Endothelial cell of umbilical vein (primary cell): Measurements from ENCODE around the gene OPCML. TPM values are rescaled to one million over a fixed set of nuclear protein-coding genes. Genes with fewer than 3 reads are reported as not detected.

ENCODE experiments used
- BruUV-seq: library from RNA; stranded (reverse); fragments of 400-500 nt; replicated peaks from 2 replicates; lab custom pipeline; 2021; lab: Mats Ljungman, UMichigan
- CTCF ChIA-PET: fragments of 300-600, 350-600 bp; sonication (Branson Sonifier 250); formaldehyde crosslinking; loops from one replicate; lab custom pipeline; 2021; ENCODE audit warnings: antibody characterized with exemption, inconsistent platforms; lab: Charles Lee
- POLR2A ChIA-PET: fragments of 300-600, 350-600 bp; sonication (Branson Sonifier 250); formaldehyde crosslinking; loops from one replicate; lab custom pipeline; 2021; ENCODE audit warnings: antibody characterized with exemption, inconsistent platforms; lab: Charles Lee
- DNase-seq: peaks from one replicate; pipeline ENCODE4 v3.0.0-alpha.2; 2011; ENCODE audit warnings: low read depth, low spot score
- FAIRE-seq: peaks from 2 replicates; lab custom pipeline; 2011; peaks lifted over from hg19 to GRCh38; lab: Jason Lieb, UNC
- H2AFZ ChIP-seq: 2 replicates; pipeline ENCODE4 v1.6.0; 2012; ENCODE audit warnings: low read depth, low read length, control low read depth, inconsistent platforms
- H3K27ac ChIP-seq: 2 replicates; pipeline ENCODE4 v1.5.1; 2011; ENCODE audit warnings: low read depth, mild to moderate bottlenecking, control low read depth, low read length, moderate library complexity; ENCODE audit not compliant: insufficient read depth
- H3K27me3 ChIP-seq, 2 experiments: 2 replicates each; pipeline versions ENCODE4 v1.6.0 to v1.6.1; 2011; ENCODE audit warnings: low read length in 2 of 2, mixed read lengths in 1 of 2; ENCODE audit not compliant: control insufficient read depth in 2 of 2, insufficient read depth in 2 of 2
- H3K36me3 ChIP-seq, 2 experiments: 2 replicates in 1 of 2; 3 replicates in 1 of 2; pipeline ENCODE4 v1.5.1; 2011; ENCODE audit warnings: low read length in 2 of 2, mild to moderate bottlenecking in 1 of 2, moderate library complexity in 1 of 2; ENCODE audit not compliant: control insufficient read depth in 2 of 2, insufficient read depth in 2 of 2; ENCODE audit errors: extremely low read depth in 1 of 2
- H3K4me1 ChIP-seq: 3 replicates; pipeline ENCODE4 v1.5.1; 2011; ENCODE audit warnings: mild to moderate bottlenecking, low read length; ENCODE audit not compliant: control insufficient read depth, insufficient read depth; ENCODE audit errors: extremely low read depth
- H3K4me2 ChIP-seq: 2 replicates; pipeline ENCODE4 v1.6.1; 2011; ENCODE audit warnings: low read length, control low read depth, mixed read lengths; ENCODE audit not compliant: insufficient read depth
- H3K4me3 ChIP-seq, 3 experiments: fragments of 200-600 bp in 1 of 3; sonication (generic), shearing (Covaris generic) in 1 of 3; replicated peaks in 1 of 3; 2 replicates each; pipeline ENCODE4 v1.5.1; 2011 to 2016; ENCODE audit warnings: control low read depth in 3 of 3, low read length in 3 of 3, mild to moderate bottlenecking in 2 of 3, inconsistent platforms in 1 of 3, low read depth in 1 of 3, moderate library complexity in 1 of 3; ENCODE audit not compliant: insufficient read depth in 1 of 3
- H3K79me2 ChIP-seq: 2 replicates; pipeline ENCODE4 v1.6.0; 2012; ENCODE audit warnings: low read length, inconsistent platforms; ENCODE audit not compliant: control insufficient read depth, insufficient read depth
- H3K9ac ChIP-seq: replicated peaks from 2 replicates; pipeline ENCODE3; 2011; ENCODE audit warnings: low read length, control low read depth; ENCODE audit not compliant: insufficient read depth; ENCODE audit errors: extremely low read depth
- H3K9me1 ChIP-seq: replicated peaks from 3 replicates; pipeline ENCODE4 v1.6.0; 2011; ENCODE audit warnings: mild to moderate bottlenecking, low read length; ENCODE audit not compliant: control insufficient read depth, insufficient read depth; ENCODE audit errors: extremely low read depth
- H3K9me3 ChIP-seq: replicated peaks from 2 replicates; pipeline ENCODE4 v1.5.1; 2012; ENCODE audit warnings: low read length, inconsistent platforms; ENCODE audit not compliant: control insufficient read depth, insufficient read depth
- H4K20me1 ChIP-seq: replicated peaks from 2 replicates; pipeline ENCODE3; 2011; ENCODE audit warnings: mild to moderate bottlenecking, low read length; ENCODE audit not compliant: control insufficient read depth, insufficient read depth; ENCODE audit errors: extremely low read depth
- EZH2 ChIP-seq: IDR thresholded peaks from 2 replicates; pipeline ENCODE4 v1.6.1; 2012; ENCODE audit warnings: borderline replicate concordance, low read depth, mild to moderate bottlenecking, moderate library complexity, low read length, inconsistent platforms; ENCODE audit not compliant: severe bottlenecking
- FOS ChIP-seq: IDR thresholded peaks from 2 replicates; pipeline ENCODE4 v1.6.1; 2011; ENCODE audit warnings: mild to moderate bottlenecking, low read length, moderate library complexity, borderline replicate concordance; ENCODE audit not compliant: insufficient read depth
- GATA2 ChIP-seq: IDR thresholded peaks from 2 replicates; pipeline ENCODE4 v1.7.0; 2011; ENCODE audit warnings: low read depth, mild to moderate bottlenecking, moderate library complexity, mixed read lengths, low read length; ENCODE audit not compliant: insufficient read length, insufficient read depth
- JUN ChIP-seq: IDR thresholded peaks from 2 replicates; pipeline ENCODE4 v1.6.1; 2011; ENCODE audit warnings: borderline replicate concordance, low read depth; ENCODE audit not compliant: insufficient read length, insufficient read depth
- MYC ChIP-seq: IDR thresholded peaks from one replicate; pipeline ENCODE4 v1.6.1; 2011; ENCODE audit warnings: mild to moderate bottlenecking, low read depth, low read length
- POLR2A ChIP-seq: IDR thresholded peaks from 2 replicates; pipeline ENCODE4 v1.6.1; 2012; ENCODE audit warnings: low read depth, mild to moderate bottlenecking, control low read depth, low read length
- POLR2AphosphoS5 ChIP-seq: IDR thresholded peaks from 2 replicates; pipeline ENCODE4 v1.6.1; 2012; ENCODE audit warnings: low read depth, mild to moderate bottlenecking, control low read depth, low read length, moderate library complexity; ENCODE audit not compliant: insufficient read depth
- dilution Hi-C: fragments of 300-500 bp; cut with MboI; formaldehyde crosslinking; loops from one replicate; pipeline ENCODE4 v1.15.0; 2019; ENCODE audit warnings: low sequenced_read_pairs; ENCODE audit not compliant: extremely low pct_ligation_motif_present
- intact Hi-C: fragments of 100-400 bp; cut with micrococcal nuclease; formaldehyde crosslinking; loops from one replicate; pipeline ENCODE4 v1.10.0; 2022
- polyA plus RNA-seq, 4 experiments: library from polyadenylated mRNA; depleted of rRNA in 3 of 4; stranded (reverse) in 3 of 4; unstranded in 1 of 4; fragments of >200 nt; gene quantifications; 2 replicates each; pipeline versions ENCODE4 v1.2.1 to v1.2.3, GENCODE V29; 2011 to 2012; ENCODE audit warnings: missing spikeins in 1 of 4
- total RNA-seq: library from RNA; stranded (reverse); gene quantifications from 2 replicates; pipeline ENCODE4 v1.2.3, GENCODE V29; 2021
- TF ChIP-seq, protein P1 (sequence below), 2 donors: IDR thresholded peaks; 1 replicate in 1 of 2; 2 replicates in 1 of 2; pipeline ENCODE4 v1.5.1; 2011; ENCODE audit warnings: low read length in 2 of 2, mild to moderate bottlenecking in 2 of 2, moderate library complexity in 2 of 2, control low read depth in 1 of 2, inconsistent platforms in 1 of 2, low read depth in 1 of 2; ENCODE audit not compliant: insufficient read depth in 1 of 2; ENCODE audit errors: extremely low read depth in 1 of 2
- TF ChIP-seq, protein P2 (sequence below): IDR thresholded peaks from 2 replicates; pipeline ENCODE4 v1.6.1; 2011; ENCODE audit not compliant: insufficient read depth, insufficient read length

The OPCML gene
- total and polyA plus RNA-seq, 2 donors (not counting 3 experiments of a cell fraction or from before 2014, with no cell fraction given): not detected

DNA sequence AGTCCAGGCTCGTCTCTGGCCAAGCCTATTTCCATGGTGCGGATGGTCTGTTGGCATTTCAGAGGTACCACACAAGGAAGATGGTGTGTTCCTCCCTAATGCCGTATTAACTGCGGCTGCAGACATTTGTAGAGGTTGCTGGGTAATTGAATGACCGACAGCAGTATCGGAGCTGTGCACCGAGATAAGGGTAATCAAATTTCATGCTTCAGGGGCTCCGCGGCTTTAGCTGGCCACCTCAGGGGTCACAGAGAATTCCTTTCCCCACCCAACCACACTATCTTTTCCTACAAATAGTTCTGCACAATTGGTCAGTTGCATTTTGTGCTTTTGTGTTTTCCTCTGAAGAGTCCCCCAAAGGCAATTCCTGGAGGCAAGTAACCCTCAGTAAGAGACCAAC lies 297.4 kb downstream of the OPCML start:
- no peaks in the 10 kb centered on the region for H4K20me1 ChIP-seq
- dilution Hi-C loops: no loop called here
- POLR2A ChIA-PET: no interaction called here

More for the DNA sequence above, 297.4 kb downstream of the OPCML start:
- FAIRE-seq (no peak), DNase-seq (no peak)
- H3K9me3 ChIP-seq: peaks cover 2% of the 10 kb centered on the region
- H3K27ac ChIP-seq: no peak overlapping the region
- no peaks in the 10 kb centered on the region for H3K27me3 ChIP-seq
- TF ChIP-seq, protein P1, sequence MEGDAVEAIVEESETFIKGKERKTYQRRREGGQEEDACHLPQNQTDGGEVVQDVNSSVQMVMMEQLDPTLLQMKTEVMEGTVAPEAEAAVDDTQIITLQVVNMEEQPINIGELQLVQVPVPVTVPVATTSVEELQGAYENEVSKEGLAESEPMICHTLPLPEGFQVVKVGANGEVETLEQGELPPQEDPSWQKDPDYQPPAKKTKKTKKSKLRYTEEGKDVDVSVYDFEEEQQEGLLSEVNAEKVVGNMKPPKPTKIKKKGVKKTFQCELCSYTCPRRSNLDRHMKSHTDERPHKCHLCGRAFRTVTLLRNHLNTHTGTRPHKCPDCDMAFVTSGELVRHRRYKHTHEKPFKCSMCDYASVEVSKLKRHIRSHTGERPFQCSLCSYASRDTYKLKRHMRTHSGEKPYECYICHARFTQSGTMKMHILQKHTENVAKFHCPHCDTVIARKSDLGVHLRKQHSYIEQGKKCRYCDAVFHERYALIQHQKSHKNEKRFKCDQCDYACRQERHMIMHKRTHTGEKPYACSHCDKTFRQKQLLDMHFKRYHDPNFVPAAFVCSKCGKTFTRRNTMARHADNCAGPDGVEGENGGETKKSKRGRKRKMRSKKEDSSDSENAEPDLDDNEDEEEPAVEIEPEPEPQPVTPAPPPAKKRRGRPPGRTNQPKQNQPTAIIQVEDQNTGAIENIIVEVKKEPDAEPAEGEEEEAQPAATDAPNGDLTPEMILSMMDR (IDR thresholded peaks at IDR 0.05; ENCODE audit: extremely low read depth in 1 of 2, insufficient read depth in 1 of 2, low read depth in 1 of 2, low read length in 2 of 2): no peak
- TF ChIP-seq, protein P2, sequence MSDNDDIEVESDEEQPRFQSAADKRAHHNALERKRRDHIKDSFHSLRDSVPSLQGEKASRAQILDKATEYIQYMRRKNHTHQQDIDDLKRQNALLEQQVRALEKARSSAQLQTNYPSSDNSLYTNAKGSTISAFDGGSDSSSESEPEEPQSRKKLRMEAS: no peak
- TF ChIP-seq POLR2AphosphoS5: no peak
- no peak for TF ChIP-seq EZH2
- TF ChIP-seq FOS: no peak
- no peak for TF ChIP-seq MYC
- no peak for TF ChIP-seq POLR2A
- no peak for TF ChIP-seq GATA2
- no peak for TF ChIP-seq JUN
- H3K79me2 ChIP-seq: no peaks in the 10 kb centered on the region
- no peak overlapping the region for H3K9ac ChIP-seq
- no peaks in the 10 kb centered on the region for H3K36me3 ChIP-seq
- BruUV-seq: no TSS peak
- no peak overlapping the region for H3K4me2 ChIP-seq
- no peak overlapping the region for H2AFZ ChIP-seq
- CTCF ChIA-PET: no interaction called here
- no peaks in the 10 kb centered on the region for H3K9me1 ChIP-seq
- no peak overlapping the region for H3K4me3 ChIP-seq
- H3K4me1 ChIP-seq: no peaks in the 10 kb centered on the region
- intact Hi-C loops: no loop called here
